SK-N-SH (cell line): ENCODE measurements around the gene RBBP5.

Source experiments
- EZH2phosphoT487 ChIP-seq: fragments of 200-600 bp; sonication (generic); IDR thresholded peaks from 2 replicates; pipeline ENCODE4 v1.6.1; 2017; ENCODE audit warnings: low read depth, mixed run types, mild to moderate bottlenecking, antibody characterized with exemption, moderate library complexity, borderline replicate concordance
- FOXJ3 ChIP-seq: sonication (generic); formaldehyde crosslinking; IDR thresholded peaks from 2 replicates; pipeline ENCODE4 v1.5.1; 2020; ENCODE audit warnings: mild to moderate bottlenecking, missing genetic modification reagents
- POLR2AphosphoS5 ChIP-seq: IDR thresholded peaks from 2 replicates; pipeline ENCODE4 v1.6.1; 2012; ENCODE audit warnings: low read depth, low read length
- RAD21 ChIP-seq: IDR thresholded peaks from 2 replicates; pipeline ENCODE4 v1.6.1; 2012; ENCODE audit warnings: mild to moderate bottlenecking, low read length
- RFX5 ChIP-seq: IDR thresholded peaks from 2 replicates; pipeline ENCODE4 v1.6.1; 2012; ENCODE audit warnings: mild to moderate bottlenecking, improper control_type of control experiment, low read length
- TAF1 ChIP-seq: IDR thresholded peaks from 2 replicates; pipeline ENCODE4 v1.6.1; 2012; ENCODE audit warnings: low read depth, mild to moderate bottlenecking, low read length, moderate library complexity, borderline replicate concordance
- TCF12 ChIP-seq: IDR thresholded peaks from 2 replicates; pipeline ENCODE4 v1.4.0; 2012
- TEAD4 ChIP-seq: IDR thresholded peaks from 2 replicates; pipeline ENCODE4 v1.4.0; 2012; ENCODE audit warnings: mild to moderate bottlenecking, borderline replicate concordance; ENCODE audit not compliant: insufficient read depth
- YY1 ChIP-seq: IDR thresholded peaks from 2 replicates; pipeline ENCODE4 v1.4.0; 2012; ENCODE audit warnings: low read depth, mild to moderate bottlenecking
- TF ChIP-seq, protein P1 (sequence below): IDR thresholded peaks from 2 replicates; pipeline ENCODE4; 2012
- TF ChIP-seq, protein P2 (sequence below): fragments of 200-600 bp; sonication (generic); IDR thresholded peaks from 2 replicates; pipeline ENCODE4 v1.6.1; 2017; ENCODE audit warnings: antibody characterized with exemption, mild to moderate bottlenecking, moderate library complexity
- TF ChIP-seq, protein P3 (sequence below): IDR thresholded peaks from 2 replicates; pipeline ENCODE4 v1.4.0; 2012; ENCODE audit warnings: low read depth
- TF ChIP-seq, protein P4 (sequence below): IDR thresholded peaks from 2 replicates; pipeline ENCODE4 v1.6.1; 2012; ENCODE audit warnings: mild to moderate bottlenecking, low read depth, low read length, moderate library complexity

DNA sequence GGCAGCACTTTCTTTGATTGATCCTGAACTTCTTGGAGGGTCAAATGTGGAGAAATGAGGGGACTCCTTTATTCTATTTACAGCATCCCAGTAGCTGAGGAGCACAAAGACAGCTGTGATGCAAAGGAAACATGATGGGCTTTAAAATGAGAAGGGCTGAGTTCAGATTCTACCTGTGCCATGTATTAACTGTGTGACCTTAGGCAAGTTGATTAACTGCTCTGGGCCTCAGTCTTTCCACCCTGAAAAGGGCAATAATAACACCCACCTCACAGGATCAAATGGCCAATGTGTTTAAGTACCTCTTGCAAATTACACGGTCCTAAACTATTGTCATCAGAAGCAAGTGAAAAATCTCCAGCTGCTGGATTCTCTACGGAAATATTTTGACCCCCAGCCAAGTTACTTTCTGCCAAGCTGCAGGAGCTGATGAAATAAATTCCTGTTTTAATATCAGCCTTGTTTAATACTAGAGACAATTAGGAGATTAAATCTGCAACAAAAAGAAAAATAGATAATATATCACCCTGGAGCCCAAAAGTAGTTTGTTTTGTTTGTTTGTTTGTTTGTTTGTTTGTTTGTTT, 53.2 kb downstream of the RBBP5 start:
- TF ChIP-seq TAF1 (no peak), TEAD4 (no peak), EZH2phosphoT487 (no peak), POLR2AphosphoS5 (no peak), RAD21 (no peak), TCF12 (no peak), RFX5 (no peak), FOXJ3 (CRISPR knock-in tag) (no peak), YY1 (no peak)
- TF ChIP-seq, protein P1, sequence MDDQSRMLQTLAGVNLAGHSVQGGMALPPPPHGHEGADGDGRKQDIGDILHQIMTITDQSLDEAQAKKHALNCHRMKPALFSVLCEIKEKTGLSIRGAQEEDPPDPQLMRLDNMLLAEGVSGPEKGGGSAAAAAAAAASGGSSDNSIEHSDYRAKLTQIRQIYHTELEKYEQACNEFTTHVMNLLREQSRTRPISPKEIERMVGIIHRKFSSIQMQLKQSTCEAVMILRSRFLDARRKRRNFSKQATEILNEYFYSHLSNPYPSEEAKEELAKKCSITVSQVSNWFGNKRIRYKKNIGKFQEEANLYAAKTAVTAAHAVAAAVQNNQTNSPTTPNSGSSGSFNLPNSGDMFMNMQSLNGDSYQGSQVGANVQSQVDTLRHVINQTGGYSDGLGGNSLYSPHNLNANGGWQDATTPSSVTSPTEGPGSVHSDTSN, result no peak
- TF ChIP-seq, protein P2, sequence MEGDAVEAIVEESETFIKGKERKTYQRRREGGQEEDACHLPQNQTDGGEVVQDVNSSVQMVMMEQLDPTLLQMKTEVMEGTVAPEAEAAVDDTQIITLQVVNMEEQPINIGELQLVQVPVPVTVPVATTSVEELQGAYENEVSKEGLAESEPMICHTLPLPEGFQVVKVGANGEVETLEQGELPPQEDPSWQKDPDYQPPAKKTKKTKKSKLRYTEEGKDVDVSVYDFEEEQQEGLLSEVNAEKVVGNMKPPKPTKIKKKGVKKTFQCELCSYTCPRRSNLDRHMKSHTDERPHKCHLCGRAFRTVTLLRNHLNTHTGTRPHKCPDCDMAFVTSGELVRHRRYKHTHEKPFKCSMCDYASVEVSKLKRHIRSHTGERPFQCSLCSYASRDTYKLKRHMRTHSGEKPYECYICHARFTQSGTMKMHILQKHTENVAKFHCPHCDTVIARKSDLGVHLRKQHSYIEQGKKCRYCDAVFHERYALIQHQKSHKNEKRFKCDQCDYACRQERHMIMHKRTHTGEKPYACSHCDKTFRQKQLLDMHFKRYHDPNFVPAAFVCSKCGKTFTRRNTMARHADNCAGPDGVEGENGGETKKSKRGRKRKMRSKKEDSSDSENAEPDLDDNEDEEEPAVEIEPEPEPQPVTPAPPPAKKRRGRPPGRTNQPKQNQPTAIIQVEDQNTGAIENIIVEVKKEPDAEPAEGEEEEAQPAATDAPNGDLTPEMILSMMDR, result no peak
- TF ChIP-seq, protein P3, sequence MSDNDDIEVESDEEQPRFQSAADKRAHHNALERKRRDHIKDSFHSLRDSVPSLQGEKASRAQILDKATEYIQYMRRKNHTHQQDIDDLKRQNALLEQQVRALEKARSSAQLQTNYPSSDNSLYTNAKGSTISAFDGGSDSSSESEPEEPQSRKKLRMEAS, result no peak
- TF ChIP-seq, protein P4, sequence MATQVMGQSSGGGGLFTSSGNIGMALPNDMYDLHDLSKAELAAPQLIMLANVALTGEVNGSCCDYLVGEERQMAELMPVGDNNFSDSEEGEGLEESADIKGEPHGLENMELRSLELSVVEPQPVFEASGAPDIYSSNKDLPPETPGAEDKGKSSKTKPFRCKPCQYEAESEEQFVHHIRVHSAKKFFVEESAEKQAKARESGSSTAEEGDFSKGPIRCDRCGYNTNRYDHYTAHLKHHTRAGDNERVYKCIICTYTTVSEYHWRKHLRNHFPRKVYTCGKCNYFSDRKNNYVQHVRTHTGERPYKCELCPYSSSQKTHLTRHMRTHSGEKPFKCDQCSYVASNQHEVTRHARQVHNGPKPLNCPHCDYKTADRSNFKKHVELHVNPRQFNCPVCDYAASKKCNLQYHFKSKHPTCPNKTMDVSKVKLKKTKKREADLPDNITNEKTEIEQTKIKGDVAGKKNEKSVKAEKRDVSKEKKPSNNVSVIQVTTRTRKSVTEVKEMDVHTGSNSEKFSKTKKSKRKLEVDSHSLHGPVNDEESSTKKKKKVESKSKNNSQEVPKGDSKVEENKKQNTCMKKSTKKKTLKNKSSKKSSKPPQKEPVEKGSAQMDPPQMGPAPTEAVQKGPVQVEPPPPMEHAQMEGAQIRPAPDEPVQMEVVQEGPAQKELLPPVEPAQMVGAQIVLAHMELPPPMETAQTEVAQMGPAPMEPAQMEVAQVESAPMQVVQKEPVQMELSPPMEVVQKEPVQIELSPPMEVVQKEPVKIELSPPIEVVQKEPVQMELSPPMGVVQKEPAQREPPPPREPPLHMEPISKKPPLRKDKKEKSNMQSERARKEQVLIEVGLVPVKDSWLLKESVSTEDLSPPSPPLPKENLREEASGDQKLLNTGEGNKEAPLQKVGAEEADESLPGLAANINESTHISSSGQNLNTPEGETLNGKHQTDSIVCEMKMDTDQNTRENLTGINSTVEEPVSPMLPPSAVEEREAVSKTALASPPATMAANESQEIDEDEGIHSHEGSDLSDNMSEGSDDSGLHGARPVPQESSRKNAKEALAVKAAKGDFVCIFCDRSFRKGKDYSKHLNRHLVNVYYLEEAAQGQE, result no peak
